WI38 (cell line): ENCODE results near the gene IRAK1BP1.
"Not testable (repeated sequence)": the region's sequence is repeated elsewhere in the genome, so short reads cannot be mapped to it uniquely, and the experiment has no call there.

Source experiments
- H3K4me3 ChIP-seq: 2 replicates; pipeline ENCODE4 v1.5.1; 2011; ENCODE audit warnings: low read depth, mild to moderate bottlenecking, control low read depth, low read length
- CTCF ChIP-seq: IDR thresholded peaks from 2 replicates; pipeline ENCODE4 v1.5.1; 2012; ENCODE audit warnings: low read depth, mild to moderate bottlenecking, control low read depth, low read length

Gene IRAK1BP1

GRCh38 chr6:78854546-78854945 is 12.8 kb upstream of the IRAK1BP1 start:
- no peak overlapping the region for H3K4me3 ChIP-seq
- no peak for TF ChIP-seq CTCF

- not testable (repeated sequence) for H3K4me3 ChIP-seq
These were observed 8.9 kb upstream of the IRAK1BP1 start for GRCh38 chr6:78858339-78858938.

DNA sequence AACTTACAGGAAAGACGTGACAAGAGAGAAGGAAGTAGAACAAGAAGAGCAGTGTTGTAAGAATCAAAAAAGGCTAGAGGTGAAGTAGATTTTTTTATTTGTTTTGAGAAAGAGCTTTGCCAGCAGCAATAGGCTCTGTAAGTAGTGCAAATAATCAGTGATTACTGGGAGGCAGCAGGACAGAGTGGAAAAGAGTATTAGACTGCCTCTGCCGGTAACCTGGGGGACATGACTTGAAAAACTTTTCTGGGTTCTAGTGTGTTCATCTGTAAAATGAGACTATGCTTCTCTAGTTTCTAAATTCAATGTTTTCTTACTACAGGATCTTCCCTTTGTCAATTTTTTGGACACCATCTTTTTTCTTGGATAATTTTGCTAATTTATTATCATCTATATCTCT is 5.8 kb upstream of the IRAK1BP1 start:
- no peak overlapping the region for H3K4me3 ChIP-seq
- TF ChIP-seq CTCF = 0 out of 2 replicates have a peak, but pooled peaks have one; percentile 13

DNA sequence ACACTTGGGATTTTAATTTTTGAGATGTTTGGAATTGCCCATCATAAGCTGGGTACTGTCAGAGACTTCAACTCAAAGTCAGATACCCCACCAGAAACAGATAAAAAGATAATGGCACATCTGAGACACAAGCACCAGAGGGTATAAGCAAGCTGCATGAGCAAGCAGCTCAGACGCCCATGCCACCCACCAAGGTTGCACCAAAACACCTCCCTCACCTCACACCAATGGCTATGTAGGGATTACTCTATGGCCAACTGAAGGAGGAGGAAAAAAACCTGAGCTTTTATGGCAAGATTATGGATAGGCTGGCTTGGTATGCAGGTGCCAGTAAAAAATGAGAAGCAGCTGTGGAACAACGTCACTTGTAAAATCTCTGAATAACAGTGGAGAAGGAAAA is 3.8 kb upstream of the IRAK1BP1 start:
- no peak for TF ChIP-seq CTCF

GRCh38 chr6:78864957-78865356 is 2.4 kb upstream of the IRAK1BP1 start:
- H3K4me3 ChIP-seq = no peak overlapping the region
- no peak for TF ChIP-seq CTCF

More for the DNA sequence above, 3.8 kb upstream of the IRAK1BP1 start:
- no peak overlapping the region for H3K4me3 ChIP-seq

GRCh38 chr6:78867020-78867369 is 356 bp upstream of the IRAK1BP1 start:
- peak overlapping the region; percentile 90 for H3K4me3 ChIP-seq

DNA sequence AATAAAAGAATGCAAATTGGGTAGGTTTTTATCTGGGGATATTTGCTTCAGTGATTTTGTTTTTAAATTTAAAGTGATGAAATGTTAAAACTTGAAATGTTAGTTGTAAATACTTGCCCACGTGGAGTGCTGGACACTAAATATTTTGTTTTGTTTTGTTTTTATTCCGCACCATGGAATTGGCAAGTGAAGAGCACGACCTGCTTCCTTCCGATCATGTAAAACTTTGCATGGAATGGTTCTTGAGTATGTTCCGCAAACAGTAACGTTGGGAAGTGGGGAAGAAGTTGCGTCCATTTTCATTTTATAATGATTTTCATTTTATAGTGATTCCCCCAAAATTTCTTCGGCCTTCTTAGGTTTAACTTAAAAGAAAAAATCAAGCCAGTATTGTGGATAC is 765 bp downstream of the IRAK1BP1 start:
- TF ChIP-seq CTCF = no peak
- H3K4me3 ChIP-seq = peak overlapping the region; percentile 90

More at GRCh38 chr6:78867020-78867369, 356 bp upstream of the IRAK1BP1 start:
- no peak for TF ChIP-seq CTCF

DNA sequence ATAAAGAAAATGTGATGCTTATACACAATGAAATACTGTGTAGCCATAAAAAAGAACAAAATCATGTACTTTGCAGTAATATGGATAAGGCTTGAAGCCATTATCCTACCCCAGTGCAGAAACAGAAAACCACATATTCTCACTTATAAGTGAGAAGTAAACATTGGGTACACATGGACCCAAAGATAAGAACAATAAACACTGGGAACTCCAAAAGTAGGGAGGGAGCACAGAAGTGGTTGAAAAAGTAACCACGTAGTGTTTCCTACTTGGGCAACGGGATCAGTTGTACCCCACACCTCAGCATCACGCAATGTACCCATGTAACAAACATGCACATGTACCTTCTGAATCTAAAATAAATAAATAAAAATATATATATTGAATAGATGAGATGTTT is 8.2 kb downstream of the IRAK1BP1 start:
- no peak overlapping the region for H3K4me3 ChIP-seq
- no peak for TF ChIP-seq CTCF
